SJCRH30 (cell line): ENCODE data around the gene HOMER2. TPM values are rescaled to one million over a fixed set of nuclear protein-coding genes. Genes with fewer than 3 reads are reported as not detected.

Experiments used
- DNase-seq, 2 experiments: peaks; one replicate each; pipeline ENCODE4 v3.0.0-alpha.2; 2015 to 2020
- H3K27ac ChIP-seq: fragments of 250-450 bp; sonication (Bioruptor Pico); 2 replicates; pipeline ENCODE4 v1.5.1; 2020; ENCODE audit warnings: mild to moderate bottlenecking, moderate library complexity
- H3K27me3 ChIP-seq: fragments of 250-450 bp; sonication (Bioruptor Pico); 2 replicates; pipeline ENCODE4 v1.5.1; 2020; ENCODE audit warnings: mild to moderate bottlenecking, moderate library complexity
- H3K36me3 ChIP-seq: fragments of 250-450 bp; sonication (Bioruptor Pico); 2 replicates; pipeline ENCODE4 v1.5.1; 2020; ENCODE audit warnings: mild to moderate bottlenecking, moderate library complexity
- H3K4me1 ChIP-seq: fragments of 250-450 bp; sonication (Bioruptor Pico); 2 replicates; pipeline ENCODE4 v1.5.1; 2020; ENCODE audit warnings: mild to moderate bottlenecking, moderate library complexity
- H3K4me3 ChIP-seq: fragments of 250-450 bp; sonication (Bioruptor Pico); 2 replicates; pipeline ENCODE4 v1.5.1; 2020; ENCODE audit warnings: mild to moderate bottlenecking, moderate library complexity
- H3K9me3 ChIP-seq: fragments of 250-450 bp; sonication (Bioruptor Pico); replicated peaks from 2 replicates; pipeline ENCODE4 v1.5.1; 2020; ENCODE audit warnings: mild to moderate bottlenecking, moderate library complexity
- total RNA-seq: library from RNA; depleted of rRNA; stranded (reverse); fragments of >200 nt; shearing (Covaris generic); gene quantifications from 2 replicates; pipeline ENCODE4 v1.2.3, GENCODE V29; 2014

Gene HOMER2
- total RNA-seq, 1 experiment from 2014 or later = 6.8 TPM

DNA sequence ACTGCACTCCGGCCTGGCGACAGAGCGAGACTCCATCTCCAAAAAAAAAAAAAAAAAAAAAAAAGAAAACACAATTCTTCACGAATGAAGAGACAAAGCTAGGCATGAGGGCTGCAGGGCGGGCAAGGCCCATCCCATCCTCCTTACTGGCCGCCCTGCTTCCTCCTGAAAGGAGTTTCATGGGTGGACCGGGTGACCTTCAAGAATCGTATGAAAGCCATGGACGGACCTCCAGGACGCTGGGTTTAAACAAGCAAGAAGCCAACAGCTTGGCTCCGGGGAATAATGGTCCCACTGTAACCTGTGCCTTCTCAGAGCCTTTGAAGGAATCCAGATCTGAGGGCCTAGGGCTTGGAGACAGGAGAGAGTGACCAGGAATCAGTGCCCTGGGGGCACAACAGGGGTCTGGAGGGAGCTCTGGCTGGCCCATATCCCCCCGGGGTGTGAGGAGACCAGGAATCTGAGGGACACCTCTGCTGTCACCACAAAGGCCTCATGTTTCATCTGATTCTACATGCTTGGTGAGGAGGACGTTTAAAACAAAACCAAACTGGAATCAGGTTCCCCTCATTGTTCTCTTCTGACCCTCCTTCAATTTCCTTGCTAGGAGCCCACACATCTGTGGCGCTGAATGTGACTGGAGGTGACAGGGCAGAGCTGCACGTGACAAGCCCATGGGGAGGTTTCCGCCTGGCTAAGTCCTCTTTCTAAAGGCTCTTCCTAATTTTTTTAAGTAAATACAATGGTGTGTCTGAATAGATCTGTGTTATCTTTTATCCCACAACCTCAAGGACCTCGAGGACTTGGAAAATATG is 97.0 kb downstream of the HOMER2 start:
- no peaks in the 10 kb centered on the region for H3K36me3 ChIP-seq
- H3K9me3 ChIP-seq = no peaks in the 10 kb centered on the region
- no peak for DNase-seq
- no peaks in the 10 kb centered on the region for H3K27me3 ChIP-seq
- no peak overlapping the region for H3K27ac ChIP-seq
- H3K4me3 ChIP-seq = no peak overlapping the region
- no peaks in the 10 kb centered on the region; the same call in 1 of the 2 replicates for H3K4me1 ChIP-seq

DNA sequence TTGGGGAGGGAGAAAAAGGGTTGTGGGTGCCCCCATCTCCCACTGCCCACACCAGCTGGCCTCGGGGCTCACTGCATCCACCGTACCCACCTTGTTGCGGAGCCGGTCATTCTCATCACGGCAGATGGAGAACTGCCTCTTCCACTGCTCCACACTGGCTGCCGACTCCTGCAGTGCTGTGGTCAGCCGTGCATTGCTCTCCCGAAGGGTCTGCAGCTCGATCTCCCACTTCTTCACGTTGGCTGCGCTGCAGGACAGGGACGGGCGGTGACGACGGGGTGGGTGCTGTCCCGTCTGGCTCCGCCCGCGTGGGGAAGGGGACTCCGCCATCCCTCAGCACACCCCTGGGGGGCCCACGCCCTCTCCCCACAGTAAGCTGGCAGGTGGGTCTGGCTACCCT is 98.0 kb downstream of the HOMER2 start:
- Histone ChIP-seq H3K4me1 (no peaks in the 10 kb centered on the region; the same call in 1 of the 2 replicates), H3K36me3 (no peaks in the 10 kb centered on the region), H3K27ac (no peak overlapping the region), H3K9me3 (no peaks in the 10 kb centered on the region), H3K4me3 (no peak overlapping the region), H3K27me3 (no peaks in the 10 kb centered on the region)
- no peak for DNase-seq

GRCh38 chr15:82852941-82853561 is 99.5 kb downstream of the HOMER2 start:
- Histone ChIP-seq H3K36me3 (no peaks in the 10 kb centered on the region), H3K4me3 (no peak overlapping the region), H3K4me1 (no peaks in the 10 kb centered on the region; the same call in 1 of the 2 replicates), H3K27me3 (no peaks in the 10 kb centered on the region), H3K9me3 (no peaks in the 10 kb centered on the region), H3K27ac (no peak overlapping the region)
- DNase-seq = no peak

GRCh38 chr15:82851981-82852511 is 100.5 kb downstream of the HOMER2 start:
- Histone ChIP-seq H3K4me3 (no peak overlapping the region), H3K27me3 (no peaks in the 10 kb centered on the region), H3K9me3 (no peaks in the 10 kb centered on the region), H3K27ac (no peak overlapping the region), H3K36me3 (no peaks in the 10 kb centered on the region), H3K4me1 (no peaks in the 10 kb centered on the region; the same call in 1 of the 2 replicates)
- no peak for DNase-seq

DNA sequence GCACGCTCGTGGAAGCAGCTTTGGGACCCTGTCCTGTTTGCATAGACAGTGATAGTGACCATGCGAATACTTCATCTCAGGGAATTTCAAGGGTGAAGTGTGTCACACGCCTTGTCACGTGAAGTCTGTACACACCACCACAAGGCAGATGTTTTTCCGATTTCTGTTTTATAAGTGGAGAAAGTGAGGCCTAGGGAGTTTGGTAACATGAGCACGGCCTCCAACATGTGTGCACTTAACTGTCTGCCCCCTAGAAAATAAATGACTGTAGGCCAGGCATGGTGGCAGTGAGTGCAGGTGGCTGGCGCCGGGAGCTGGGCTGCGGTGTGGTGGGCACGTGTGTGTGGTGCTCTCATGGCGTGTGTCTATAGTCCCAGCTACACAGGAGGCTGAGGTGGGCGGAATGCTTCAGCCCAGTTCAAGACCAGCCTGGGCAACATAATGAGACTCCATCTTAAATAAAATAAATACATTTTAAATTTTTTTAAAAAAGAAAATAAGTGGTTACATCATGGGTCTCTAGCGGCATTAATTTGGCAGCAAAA is 101.1 kb downstream of the HOMER2 start:
- no peak for DNase-seq
- no peaks in the 10 kb centered on the region; the same call in 1 of the 2 replicates for H3K4me1 ChIP-seq
- no peaks in the 10 kb centered on the region for H3K27me3 ChIP-seq
- no peak overlapping the region for H3K4me3 ChIP-seq
- H3K9me3 ChIP-seq = no peaks in the 10 kb centered on the region
- no peaks in the 10 kb centered on the region for H3K36me3 ChIP-seq
- no peak overlapping the region for H3K27ac ChIP-seq

GRCh38 chr15:82850731-82851130 is 101.8 kb downstream of the HOMER2 start:
- Histone ChIP-seq H3K27ac (no peak overlapping the region), H3K36me3 (no peaks in the 10 kb centered on the region), H3K9me3 (no peaks in the 10 kb centered on the region), H3K4me3 (no peak overlapping the region), H3K27me3 (no peaks in the 10 kb centered on the region), H3K4me1 (no peaks in the 10 kb centered on the region; the same call in 1 of the 2 replicates)
- no peak for DNase-seq

GRCh38 chr15:82849556-82850512 is 102.7 kb downstream of the HOMER2 start:
- H3K27me3 ChIP-seq = no peaks in the 10 kb centered on the region
- H3K27ac ChIP-seq = no peak overlapping the region
- DNase-seq = peak; percentile 57 to 75
- no peak overlapping the region for H3K4me3 ChIP-seq
- no peaks in the 10 kb centered on the region for H3K36me3 ChIP-seq
- no peaks in the 10 kb centered on the region; the same call in 1 of the 2 replicates for H3K4me1 ChIP-seq
- no peaks in the 10 kb centered on the region for H3K9me3 ChIP-seq

- Histone ChIP-seq H3K27ac (no peak overlapping the region), H3K4me1 (no peaks in the 10 kb centered on the region; the same call in 1 of the 2 replicates), H3K36me3 (no peaks in the 10 kb centered on the region), H3K4me3 (no peak overlapping the region), H3K27me3 (no peaks in the 10 kb centered on the region), H3K9me3 (no peaks in the 10 kb centered on the region)
- no peak for DNase-seq
Measured at GRCh38 chr15:82848241-82848993, 104.1 kb downstream of the HOMER2 start.

DNA sequence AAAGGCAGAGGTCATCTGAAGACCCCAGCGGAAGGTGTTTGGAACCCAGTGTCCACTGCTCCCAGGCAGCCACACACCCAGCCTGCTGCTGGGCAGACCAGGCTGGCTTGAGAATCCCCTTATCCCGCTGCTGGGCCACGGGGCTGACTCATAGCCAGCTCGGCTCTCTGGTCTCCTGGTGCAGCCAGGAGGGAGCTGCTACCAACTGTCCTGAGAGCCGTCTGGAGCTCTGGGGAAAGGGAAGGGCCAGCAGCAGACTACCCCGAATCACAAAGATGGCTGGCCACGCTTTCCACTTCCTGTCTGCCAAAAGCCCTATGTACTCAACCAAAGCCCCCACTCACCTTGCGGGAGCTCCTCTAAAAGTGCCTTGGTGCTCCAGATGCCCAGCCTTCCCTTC is 104.8 kb downstream of the HOMER2 start:
- no peaks in the 10 kb centered on the region for H3K36me3 ChIP-seq
- H3K4me3 ChIP-seq = no peak overlapping the region
- DNase-seq = no peak
- H3K27me3 ChIP-seq = no peaks in the 10 kb centered on the region
- no peak overlapping the region for H3K27ac ChIP-seq
- no peaks in the 10 kb centered on the region for H3K9me3 ChIP-seq
- H3K4me1 ChIP-seq = no peaks in the 10 kb centered on the region; the same call in 1 of the 2 replicates

DNA sequence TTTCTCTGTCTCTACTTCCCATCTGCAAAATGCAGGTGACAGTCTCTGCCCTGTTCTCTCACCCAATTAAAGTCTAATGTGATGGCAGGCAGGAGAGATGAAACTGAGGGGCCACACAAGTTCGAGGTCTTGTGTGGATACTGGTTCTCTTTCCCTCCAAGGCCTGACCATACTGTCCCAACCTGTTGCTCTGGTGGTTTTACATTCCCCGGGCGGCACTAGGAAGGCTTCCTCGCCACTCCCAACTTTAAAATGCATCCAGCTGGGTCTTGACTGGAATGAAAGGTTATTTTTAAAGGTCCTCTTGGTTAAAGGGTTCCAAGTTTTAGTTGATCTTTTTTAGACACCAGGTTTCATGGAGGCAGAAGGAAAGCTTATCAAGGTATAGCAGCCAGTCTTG is 105.9 kb downstream of the HOMER2 start:
- H3K27ac ChIP-seq = no peak overlapping the region
- no peaks in the 10 kb centered on the region for H3K27me3 ChIP-seq
- DNase-seq = no peak
- H3K4me1 ChIP-seq = no peaks in the 10 kb centered on the region; the same call in 1 of the 2 replicates
- H3K9me3 ChIP-seq = no peaks in the 10 kb centered on the region
- H3K36me3 ChIP-seq = no peaks in the 10 kb centered on the region
- no peak overlapping the region for H3K4me3 ChIP-seq

DNA sequence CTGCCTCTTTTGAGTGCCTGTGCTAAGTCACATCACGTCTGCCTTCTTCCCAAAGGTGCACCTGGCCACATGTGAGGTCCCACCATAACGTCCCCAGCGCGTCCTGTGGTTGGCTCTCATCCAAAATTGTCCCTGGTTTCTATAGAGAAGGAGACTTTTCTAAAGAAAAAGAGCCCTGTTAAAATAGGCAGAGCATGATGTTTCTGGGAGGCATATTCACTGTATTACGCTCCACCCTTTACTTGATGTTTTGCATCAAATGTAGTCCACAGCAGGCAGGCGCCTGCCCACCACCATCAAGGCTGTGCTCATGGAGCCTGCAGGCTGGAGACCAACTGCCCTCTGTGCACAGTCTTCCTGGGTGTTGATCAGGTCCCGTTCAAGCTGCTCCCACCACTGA is 106.8 kb downstream of the HOMER2 start:
- no peaks in the 10 kb centered on the region; the same call in 1 of the 2 replicates for H3K4me1 ChIP-seq

DNA sequence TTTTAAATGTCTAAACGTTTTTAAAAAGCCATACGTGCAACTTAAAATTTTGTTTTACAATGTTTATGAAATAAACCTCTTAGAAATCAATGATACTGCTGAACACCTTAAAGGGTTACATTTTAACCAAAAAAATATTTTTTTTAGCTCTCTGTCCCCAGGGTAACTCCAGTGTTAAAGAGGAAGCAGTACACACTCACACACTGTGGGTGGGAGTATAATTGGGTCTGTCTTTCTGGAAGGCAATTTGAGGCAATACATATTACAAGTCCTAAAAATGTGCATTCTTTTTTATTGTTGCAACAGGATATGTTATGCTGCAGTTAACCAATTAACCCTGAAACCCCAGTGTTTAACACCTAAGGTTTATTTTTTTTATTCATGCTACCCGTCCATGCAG is 109.0 kb downstream of the HOMER2 start:
- Histone ChIP-seq H3K4me1 (no peaks in the 10 kb centered on the region), H3K9me3 (no peaks in the 10 kb centered on the region), H3K27me3 (no peaks in the 10 kb centered on the region), H3K4me3 (no peak overlapping the region), H3K27ac (no peak overlapping the region), H3K36me3 (no peaks in the 10 kb centered on the region)
- DNase-seq = no peak

More for the DNA sequence above, 106.8 kb downstream of the HOMER2 start:
- no peak for DNase-seq
- Histone ChIP-seq H3K27ac (no peak overlapping the region), H3K4me3 (no peak overlapping the region), H3K36me3 (no peaks in the 10 kb centered on the region), H3K27me3 (no peaks in the 10 kb centered on the region), H3K9me3 (no peaks in the 10 kb centered on the region)

GRCh38 chr15:82840166-82840565 is 112.4 kb downstream of the HOMER2 start:
- no peaks in the 10 kb centered on the region for H3K4me1 ChIP-seq

More at GRCh38 chr15:82840166-82840565, 112.4 kb downstream of the HOMER2 start:
- no peak overlapping the region for H3K27ac ChIP-seq
- no peak overlapping the region for H3K4me3 ChIP-seq
- no peaks in the 10 kb centered on the region for H3K9me3 ChIP-seq
- no peak for DNase-seq
- H3K36me3 ChIP-seq = no peaks in the 10 kb centered on the region; the same call in 1 of the 2 replicates
- H3K27me3 ChIP-seq = no peaks in the 10 kb centered on the region
